Endothelial cell of hepatic sinusoid (primary cell): Measurements from ENCODE around the gene GINS2.

Experiments
- in situ Hi-C: cut with HindIII; loops from 2 replicates; pipeline ENCODE4 v1.10.0; 2017; ENCODE audit warnings: low sequenced_read_pairs

The GINS2 gene

DNA sequence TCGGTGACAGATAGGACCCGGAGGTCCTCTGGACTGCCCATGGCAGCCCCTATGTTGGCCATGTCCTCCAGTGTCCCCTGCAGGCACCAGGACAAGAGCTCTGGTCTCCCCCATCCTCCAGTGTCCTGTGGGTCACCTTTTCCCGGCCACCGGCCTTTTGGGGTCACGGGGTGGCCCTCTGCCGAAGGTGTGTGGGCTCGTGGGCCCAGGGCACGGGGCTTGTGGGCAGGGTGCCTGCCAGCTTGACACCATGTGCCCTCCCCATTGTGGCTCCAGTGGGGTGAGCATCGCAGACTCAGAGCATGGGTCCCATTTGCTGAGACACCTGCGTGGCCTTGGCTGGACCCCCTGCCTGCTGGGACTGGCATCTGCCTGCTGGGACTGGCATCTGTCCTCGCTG, 57.5 kb downstream of the GINS2 start:
- in situ Hi-C loops, result no loop called here

DNA sequence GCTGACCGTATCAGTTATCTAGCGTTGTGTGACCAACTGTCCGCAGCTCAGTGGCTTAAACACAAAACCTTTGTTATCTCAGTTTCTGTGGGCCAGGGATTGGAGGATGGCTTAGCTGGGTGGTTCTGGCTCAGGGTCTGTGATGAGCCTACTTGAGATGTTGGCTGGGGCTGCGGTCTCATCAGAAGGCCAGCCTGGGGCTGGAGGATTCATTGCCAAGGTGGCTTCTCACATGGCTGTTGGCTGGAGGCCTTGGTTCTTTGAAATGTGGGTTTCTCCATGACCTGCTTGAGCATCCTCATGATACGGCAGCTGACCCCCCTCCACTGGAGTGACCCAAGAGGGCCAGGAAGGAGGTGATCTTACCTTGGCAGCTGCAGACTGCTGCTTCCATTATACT, 58.9 kb downstream of the GINS2 start:
- in situ Hi-C loops, result no loop called here

DNA sequence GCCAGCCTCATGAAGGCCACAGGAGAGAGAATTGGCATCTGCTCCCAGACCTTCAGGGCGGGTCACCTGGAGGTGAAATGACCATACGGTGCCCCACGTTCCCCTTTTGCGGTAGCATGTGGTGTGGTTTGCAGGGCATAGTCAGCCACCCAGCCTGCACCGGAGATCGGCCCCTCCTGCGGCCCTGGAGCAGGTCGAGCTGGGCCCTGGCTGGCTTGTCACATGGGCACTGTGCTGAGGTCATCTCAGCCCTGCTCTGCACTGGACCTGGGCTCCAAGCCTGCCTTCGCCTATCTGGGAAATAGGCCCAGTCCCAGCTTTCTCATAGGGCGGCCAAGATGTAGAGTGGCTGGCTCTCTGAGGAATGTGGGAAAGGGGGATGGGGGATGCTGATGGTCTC, 59.4 kb downstream of the GINS2 start:
- in situ Hi-C loops, result no loop called here

DNA sequence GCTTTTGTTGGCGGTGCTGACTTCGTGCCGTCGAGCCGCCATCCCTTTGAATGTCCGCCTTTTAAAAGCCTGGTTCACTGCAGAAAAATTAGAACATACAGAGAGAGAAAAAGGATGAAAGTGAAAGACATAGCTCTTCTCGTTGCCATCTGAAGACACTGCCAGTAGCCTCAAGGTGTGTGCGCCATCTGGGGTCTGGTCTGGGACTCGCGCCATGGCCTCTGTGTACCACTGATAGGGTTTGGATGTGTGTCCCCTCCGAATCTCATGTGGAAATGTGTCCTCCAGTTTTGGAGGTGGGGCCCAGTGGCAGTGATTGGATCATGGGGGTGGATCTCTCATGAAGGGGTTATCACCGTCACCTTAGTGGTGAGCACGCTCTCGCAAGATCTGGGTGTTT, 60.1 kb downstream of the GINS2 start:
- in situ Hi-C loops, result no loop called here

DNA sequence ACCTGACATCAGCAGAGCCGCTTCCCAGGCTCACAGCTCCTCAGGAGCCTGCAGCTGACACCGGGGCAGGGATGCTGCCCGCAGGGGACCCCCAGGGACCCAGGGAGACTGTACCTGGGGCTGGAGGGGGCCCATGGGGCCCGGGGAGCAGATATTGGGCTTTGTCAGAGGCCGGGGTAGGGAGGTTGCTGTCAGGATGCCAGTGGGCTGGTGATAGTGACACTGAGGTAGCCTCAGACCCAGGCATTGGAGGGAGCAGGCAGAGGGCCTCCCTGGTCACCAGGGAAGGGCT, 60.5 kb downstream of the GINS2 start:
- in situ Hi-C loops, result no loop called here

DNA sequence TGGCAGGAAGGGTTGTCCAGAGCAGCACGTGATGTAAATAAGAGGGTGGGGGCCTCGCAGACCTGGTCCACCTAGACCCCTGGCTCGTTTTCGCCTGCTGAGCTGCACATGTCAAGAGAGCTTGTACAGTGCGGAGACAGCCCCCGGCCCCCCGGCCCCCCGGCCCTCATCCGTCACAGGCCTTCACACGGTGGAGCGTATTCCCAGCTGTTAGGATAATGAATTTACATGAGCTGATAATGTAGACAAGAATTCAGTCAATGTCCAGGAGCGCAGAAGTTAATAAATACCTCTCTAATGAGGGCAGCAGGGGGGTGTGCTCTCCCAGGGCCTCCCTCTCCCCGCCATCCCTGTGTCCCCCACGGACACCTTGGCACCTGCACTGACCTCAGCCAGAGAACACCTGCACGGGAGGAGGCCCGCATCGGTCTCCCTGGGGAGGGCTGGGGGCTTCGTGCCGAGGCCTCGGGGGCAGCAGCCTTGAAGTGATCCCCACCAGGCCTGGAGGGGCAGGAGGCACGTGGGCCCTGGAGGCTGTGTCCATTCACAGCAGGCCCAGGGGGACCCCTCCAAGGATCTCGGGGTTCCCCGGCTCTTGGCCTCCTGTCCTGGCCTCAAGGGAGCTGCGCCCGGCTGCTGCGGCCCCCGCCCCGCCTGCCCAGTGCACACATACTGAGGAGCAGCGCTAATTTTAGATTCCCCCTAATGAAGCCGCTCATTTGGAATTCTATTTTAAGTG, 61.1 kb downstream of the GINS2 start:
- in situ Hi-C loops, result no loop called here

DNA sequence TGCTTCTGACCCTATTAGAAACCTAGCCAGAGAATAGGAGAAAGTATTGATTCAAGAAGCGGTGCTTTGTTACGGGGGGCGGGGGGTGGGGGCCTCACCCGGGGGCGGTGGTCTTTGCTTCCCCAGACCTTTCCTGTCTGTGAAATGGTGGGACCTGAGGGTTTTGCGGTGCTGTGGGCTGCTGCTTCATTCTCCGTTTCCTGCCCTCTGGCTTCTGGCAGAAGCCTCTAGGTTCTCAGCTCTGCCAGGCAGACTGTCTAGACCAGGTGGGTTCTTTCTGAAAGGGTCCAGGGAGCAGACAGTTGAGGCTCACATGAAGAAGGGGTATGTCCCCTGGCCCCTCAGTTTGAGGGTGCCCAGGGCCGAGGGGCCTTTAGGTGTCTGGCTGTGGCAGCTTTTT, 61.7 kb downstream of the GINS2 start:
- in situ Hi-C loops, result no loop called here
